Neural cell (in vitro differentiated cells): Measurements from ENCODE around the gene MYO5A. TPM values are rescaled to one million over a fixed set of nuclear protein-coding genes. Genes with fewer than 3 reads are reported as not detected.

Source experiments
- H2AFZ ChIP-seq: fragments of 200-600, 300-800 bp; sonication (generic), shearing (Covaris generic); 2 replicates; pipeline ENCODE4 v1.6.0; 2014; ENCODE audit warnings: low read depth, mild to moderate bottlenecking, antibody characterized with exemption, low read length, moderate library complexity
- H3F3A ChIP-seq: fragments of 200-600 bp; shearing (Covaris generic); 2 replicates; pipeline ENCODE4 v1.6.1; 2016; ENCODE audit warnings: mild to moderate bottlenecking, moderate library complexity, mixed read lengths, antibody characterized with exemption, low read length; ENCODE audit not compliant: insufficient read depth, poor library complexity, severe bottlenecking
- H3K27ac ChIP-seq: fragments of 200-600, 300-800 bp; sonication (generic), shearing (Covaris generic); 2 replicates; pipeline ENCODE4 v1.5.1; 2014; ENCODE audit warnings: mild to moderate bottlenecking, low read length, moderate library complexity
- H3K27me3 ChIP-seq: fragments of 300-800, 200-600 bp; sonication (generic), shearing (Covaris generic); 2 replicates; pipeline ENCODE4 v1.6.0; 2014; ENCODE audit warnings: mild to moderate bottlenecking, low read depth, low read length, moderate library complexity; ENCODE audit not compliant: insufficient read depth
- H3K36me3 ChIP-seq: fragments of 300-800, 200-600 bp; sonication (generic), shearing (Covaris generic); 2 replicates; pipeline ENCODE4 v1.5.1; 2014; ENCODE audit warnings: mild to moderate bottlenecking, antibody characterized with exemption, low read length, moderate library complexity; ENCODE audit not compliant: insufficient read depth
- H3K4me2 ChIP-seq: fragments of 300-800, 200-600 bp; sonication (generic), shearing (Covaris generic); 2 replicates; pipeline ENCODE4 v1.6.0; 2014; ENCODE audit warnings: mild to moderate bottlenecking, low read length
- H3K4me3 ChIP-seq: fragments of 300-800, 200-600 bp; sonication (generic), shearing (Covaris generic); 2 replicates; pipeline ENCODE4 v1.5.1; 2014; ENCODE audit warnings: mild to moderate bottlenecking, low read length, moderate library complexity
- H3K79me2 ChIP-seq: fragments of 200-600 bp; shearing (Covaris generic); replicated peaks from 2 replicates; pipeline ENCODE4 v1.6.0; 2014; ENCODE audit warnings: mild to moderate bottlenecking, low read length, moderate library complexity; ENCODE audit not compliant: insufficient read depth
- H3K9ac ChIP-seq: fragments of 300-800, 200-600 bp; sonication (generic), shearing (Covaris generic); 2 replicates; pipeline ENCODE4 v1.6.1; 2016; ENCODE audit warnings: mild to moderate bottlenecking, low read length, mixed read lengths
- H3K9me2 ChIP-seq: fragments of 200-600 bp; shearing (Covaris generic); 2 replicates; pipeline ENCODE4 v1.6.1; 2016; ENCODE audit warnings: mild to moderate bottlenecking, low read length, mixed read lengths; ENCODE audit not compliant: insufficient read depth
- H3K9me3 ChIP-seq: fragments of 200-600, 300-800 bp; sonication (generic), shearing (Covaris generic); 2 replicates; pipeline ENCODE4 v1.6.1; 2016; ENCODE audit warnings: mild to moderate bottlenecking, mixed run types, low read length, moderate library complexity, mixed read lengths
- H4K20me1 ChIP-seq: fragments of 200-600 bp; shearing (Covaris generic); 2 replicates; pipeline ENCODE4 v1.6.1; 2016; ENCODE audit warnings: mild to moderate bottlenecking, mixed run types; ENCODE audit not compliant: insufficient read depth
- EP300 ChIP-seq: fragments of 450-650 bp; conservative IDR thresholded peaks from 2 replicates; pipeline ENCODE4 v1.6.1; 2014; ENCODE audit warnings: antibody characterized with exemption, mild to moderate bottlenecking, moderate library complexity; ENCODE audit not compliant: poor library complexity, severe bottlenecking
- EZH2 ChIP-seq: fragments of 200-600, 300-800 bp; shearing (Covaris generic), sonication (generic); IDR thresholded peaks from 2 replicates; pipeline ENCODE4 v1.6.1; 2014; ENCODE audit warnings: antibody characterized with exemption, low read length, borderline replicate concordance, mild to moderate bottlenecking; ENCODE audit not compliant: insufficient read depth, poor library complexity, severe bottlenecking
- MXI1 ChIP-seq: fragments of 450-650 bp; conservative IDR thresholded peaks from 2 replicates; pipeline ENCODE4 v1.6.1; 2014; ENCODE audit warnings: antibody characterized with exemption, mild to moderate bottlenecking; ENCODE audit not compliant: poor library complexity, severe bottlenecking
- POLR2AphosphoS5 ChIP-seq: IDR thresholded peaks from 2 replicates; pipeline ENCODE4 v1.6.1; 2012
- RAD21 ChIP-seq: fragments of 450-650 bp; conservative IDR thresholded peaks from 2 replicates; pipeline ENCODE4 v1.6.1; 2014; ENCODE audit warnings: antibody characterized with exemption, mild to moderate bottlenecking, moderate library complexity
- SMC3 ChIP-seq: fragments of 450-650 bp; conservative IDR thresholded peaks from 2 replicates; pipeline ENCODE4 v1.6.1; 2014; ENCODE audit warnings: antibody characterized with exemption, mild to moderate bottlenecking, moderate library complexity; ENCODE audit not compliant: poor library complexity
- TAF1 ChIP-seq: IDR thresholded peaks from 2 replicates; pipeline ENCODE4 v1.6.1; 2012; ENCODE audit warnings: low read depth
- polyA plus RNA-seq: library from polyadenylated mRNA; depleted of rRNA; stranded (reverse); fragments of >200 nt; gene quantifications from 2 replicates; pipeline ENCODE4 v1.2.3, GENCODE V29; 2014
- TF ChIP-seq, protein P1 (sequence below): IDR thresholded peaks from 2 replicates; pipeline ENCODE4 v1.6.1; 2012; ENCODE audit warnings: borderline replicate concordance
- TF ChIP-seq, protein P2 (sequence below): fragments of 450-650 bp; IDR thresholded peaks from 2 replicates; pipeline ENCODE4 v1.5.1; 2014; ENCODE audit warnings: antibody characterized with exemption, mild to moderate bottlenecking, moderate library complexity; ENCODE audit not compliant: poor library complexity, severe bottlenecking

MYO5A gene
- polyA plus RNA-seq, 1 donor from 2014 or later, result 43.8 TPM

DNA sequence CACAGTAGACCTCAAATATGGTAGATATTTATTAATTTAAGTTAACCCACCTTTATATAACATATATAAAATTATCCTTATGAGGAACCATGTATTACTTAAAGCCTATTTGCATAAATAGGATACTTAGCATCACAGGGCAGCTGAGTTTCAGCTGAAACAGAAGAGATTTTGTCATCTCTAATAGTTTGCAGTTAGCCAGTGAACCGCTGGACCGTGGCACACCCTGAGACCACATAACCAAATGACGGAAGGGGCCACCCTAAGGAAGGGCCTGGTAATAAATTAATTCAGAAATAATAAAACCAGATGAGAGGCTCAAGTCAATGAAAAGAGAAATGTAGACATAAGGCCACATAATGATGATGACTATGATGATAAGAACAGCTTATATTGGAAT is 107.7 kb downstream of the MYO5A start:
- Histone ChIP-seq H3K36me3 (no peaks in the 10 kb centered on the region), H3K27ac (no peak overlapping the region), H3K4me3 (no peak overlapping the region), H3F3A (no peaks in the 10 kb centered on the region), H3K9me2 (no peaks in the 10 kb centered on the region), H3K9ac (no peak overlapping the region), H2AFZ (no peak overlapping the region), H3K9me3 (no peaks in the 10 kb centered on the region), H4K20me1 (no peaks in the 10 kb centered on the region), H3K4me2 (no peak overlapping the region), H3K79me2 (no peaks in the 10 kb centered on the region), H3K27me3 (no peaks in the 10 kb centered on the region)
- TF ChIP-seq MXI1 (no peak), EP300 (no peak), EZH2 (no peak), POLR2AphosphoS5 (no peak), SMC3 (no peak), RAD21 (no peak), TAF1 (no peak)
- TF ChIP-seq, protein P1, sequence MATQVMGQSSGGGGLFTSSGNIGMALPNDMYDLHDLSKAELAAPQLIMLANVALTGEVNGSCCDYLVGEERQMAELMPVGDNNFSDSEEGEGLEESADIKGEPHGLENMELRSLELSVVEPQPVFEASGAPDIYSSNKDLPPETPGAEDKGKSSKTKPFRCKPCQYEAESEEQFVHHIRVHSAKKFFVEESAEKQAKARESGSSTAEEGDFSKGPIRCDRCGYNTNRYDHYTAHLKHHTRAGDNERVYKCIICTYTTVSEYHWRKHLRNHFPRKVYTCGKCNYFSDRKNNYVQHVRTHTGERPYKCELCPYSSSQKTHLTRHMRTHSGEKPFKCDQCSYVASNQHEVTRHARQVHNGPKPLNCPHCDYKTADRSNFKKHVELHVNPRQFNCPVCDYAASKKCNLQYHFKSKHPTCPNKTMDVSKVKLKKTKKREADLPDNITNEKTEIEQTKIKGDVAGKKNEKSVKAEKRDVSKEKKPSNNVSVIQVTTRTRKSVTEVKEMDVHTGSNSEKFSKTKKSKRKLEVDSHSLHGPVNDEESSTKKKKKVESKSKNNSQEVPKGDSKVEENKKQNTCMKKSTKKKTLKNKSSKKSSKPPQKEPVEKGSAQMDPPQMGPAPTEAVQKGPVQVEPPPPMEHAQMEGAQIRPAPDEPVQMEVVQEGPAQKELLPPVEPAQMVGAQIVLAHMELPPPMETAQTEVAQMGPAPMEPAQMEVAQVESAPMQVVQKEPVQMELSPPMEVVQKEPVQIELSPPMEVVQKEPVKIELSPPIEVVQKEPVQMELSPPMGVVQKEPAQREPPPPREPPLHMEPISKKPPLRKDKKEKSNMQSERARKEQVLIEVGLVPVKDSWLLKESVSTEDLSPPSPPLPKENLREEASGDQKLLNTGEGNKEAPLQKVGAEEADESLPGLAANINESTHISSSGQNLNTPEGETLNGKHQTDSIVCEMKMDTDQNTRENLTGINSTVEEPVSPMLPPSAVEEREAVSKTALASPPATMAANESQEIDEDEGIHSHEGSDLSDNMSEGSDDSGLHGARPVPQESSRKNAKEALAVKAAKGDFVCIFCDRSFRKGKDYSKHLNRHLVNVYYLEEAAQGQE, result no peak
- TF ChIP-seq, protein P2, sequence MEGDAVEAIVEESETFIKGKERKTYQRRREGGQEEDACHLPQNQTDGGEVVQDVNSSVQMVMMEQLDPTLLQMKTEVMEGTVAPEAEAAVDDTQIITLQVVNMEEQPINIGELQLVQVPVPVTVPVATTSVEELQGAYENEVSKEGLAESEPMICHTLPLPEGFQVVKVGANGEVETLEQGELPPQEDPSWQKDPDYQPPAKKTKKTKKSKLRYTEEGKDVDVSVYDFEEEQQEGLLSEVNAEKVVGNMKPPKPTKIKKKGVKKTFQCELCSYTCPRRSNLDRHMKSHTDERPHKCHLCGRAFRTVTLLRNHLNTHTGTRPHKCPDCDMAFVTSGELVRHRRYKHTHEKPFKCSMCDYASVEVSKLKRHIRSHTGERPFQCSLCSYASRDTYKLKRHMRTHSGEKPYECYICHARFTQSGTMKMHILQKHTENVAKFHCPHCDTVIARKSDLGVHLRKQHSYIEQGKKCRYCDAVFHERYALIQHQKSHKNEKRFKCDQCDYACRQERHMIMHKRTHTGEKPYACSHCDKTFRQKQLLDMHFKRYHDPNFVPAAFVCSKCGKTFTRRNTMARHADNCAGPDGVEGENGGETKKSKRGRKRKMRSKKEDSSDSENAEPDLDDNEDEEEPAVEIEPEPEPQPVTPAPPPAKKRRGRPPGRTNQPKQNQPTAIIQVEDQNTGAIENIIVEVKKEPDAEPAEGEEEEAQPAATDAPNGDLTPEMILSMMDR, result no peak

DNA sequence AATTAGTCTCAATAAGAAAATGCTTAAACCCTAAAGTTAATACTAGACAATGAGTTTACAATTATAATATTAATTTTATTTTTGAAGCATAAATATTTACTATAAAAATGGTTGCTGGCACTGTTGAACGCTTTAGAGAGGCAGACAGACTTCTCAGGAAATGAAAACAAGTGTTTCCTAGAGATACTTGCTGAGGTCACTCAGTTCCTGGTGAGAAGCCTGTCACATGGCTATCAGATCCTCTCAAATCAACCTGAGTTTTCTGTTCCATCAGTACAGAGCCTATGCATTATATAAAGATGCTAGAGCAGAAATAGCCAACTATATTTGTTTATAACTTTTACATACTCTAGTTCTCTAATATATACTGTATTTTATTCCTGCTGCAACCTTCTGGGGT is 109.2 kb downstream of the MYO5A start:
- Histone ChIP-seq H4K20me1 (no peaks in the 10 kb centered on the region), H3K79me2 (no peaks in the 10 kb centered on the region), H2AFZ (no peak overlapping the region), H3K4me2 (no peak overlapping the region), H3K9me2 (no peaks in the 10 kb centered on the region), H3K27me3 (no peaks in the 10 kb centered on the region), H3F3A (no peaks in the 10 kb centered on the region), H3K36me3 (no peaks in the 10 kb centered on the region), H3K9ac (no peak overlapping the region), H3K9me3 (no peaks in the 10 kb centered on the region), H3K27ac (no peak overlapping the region), H3K4me3 (no peak overlapping the region)
- TF ChIP-seq, protein P2, result no peak
- no peak for TF ChIP-seq TAF1
- TF ChIP-seq POLR2AphosphoS5, result no peak
- TF ChIP-seq EZH2, result no peak
- TF ChIP-seq RAD21, result no peak
- TF ChIP-seq, protein P1, result no peak
- no peak for TF ChIP-seq SMC3
- no peak for TF ChIP-seq MXI1
- no peak for TF ChIP-seq EP300
